GM12875 (cell line): Measurements from ENCODE around the gene HOXD1.

Experiments
- H3K4me3 ChIP-seq: one replicate; pipeline ENCODE4 v1.5.1; 2011; ENCODE audit warnings: low read depth, low read length, control low read depth
- TF ChIP-seq, protein P1 (sequence below): IDR thresholded peaks from 2 replicates; pipeline ENCODE4 v1.5.1; 2011; ENCODE audit warnings: low read depth, mild to moderate bottlenecking, control low read depth, inconsistent platforms, low read length, moderate library complexity, borderline replicate concordance; ENCODE audit not compliant: insufficient read depth

HOXD1 gene

DNA sequence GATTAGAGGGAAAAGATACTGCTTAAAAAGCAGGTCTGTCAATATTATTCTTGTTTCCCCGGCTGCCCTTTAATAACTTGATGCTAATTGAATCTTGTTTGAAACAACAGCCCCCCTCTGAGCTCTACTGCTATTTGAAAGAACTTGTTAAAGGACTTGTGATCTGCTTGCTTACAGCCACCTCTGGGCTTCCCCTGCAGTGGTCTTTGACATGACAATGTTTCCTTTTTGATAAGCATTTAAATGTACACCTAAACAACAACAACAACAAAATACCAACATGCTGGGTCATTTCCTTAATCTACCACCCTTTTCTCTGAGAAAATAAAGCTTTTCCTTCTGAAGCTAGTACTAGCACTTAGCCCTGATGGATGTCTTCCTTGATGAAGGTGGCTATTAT is 3.9 kb downstream of the HOXD1 start:
- H3K4me3 ChIP-seq = no peak overlapping the region
- TF ChIP-seq, protein P1, sequence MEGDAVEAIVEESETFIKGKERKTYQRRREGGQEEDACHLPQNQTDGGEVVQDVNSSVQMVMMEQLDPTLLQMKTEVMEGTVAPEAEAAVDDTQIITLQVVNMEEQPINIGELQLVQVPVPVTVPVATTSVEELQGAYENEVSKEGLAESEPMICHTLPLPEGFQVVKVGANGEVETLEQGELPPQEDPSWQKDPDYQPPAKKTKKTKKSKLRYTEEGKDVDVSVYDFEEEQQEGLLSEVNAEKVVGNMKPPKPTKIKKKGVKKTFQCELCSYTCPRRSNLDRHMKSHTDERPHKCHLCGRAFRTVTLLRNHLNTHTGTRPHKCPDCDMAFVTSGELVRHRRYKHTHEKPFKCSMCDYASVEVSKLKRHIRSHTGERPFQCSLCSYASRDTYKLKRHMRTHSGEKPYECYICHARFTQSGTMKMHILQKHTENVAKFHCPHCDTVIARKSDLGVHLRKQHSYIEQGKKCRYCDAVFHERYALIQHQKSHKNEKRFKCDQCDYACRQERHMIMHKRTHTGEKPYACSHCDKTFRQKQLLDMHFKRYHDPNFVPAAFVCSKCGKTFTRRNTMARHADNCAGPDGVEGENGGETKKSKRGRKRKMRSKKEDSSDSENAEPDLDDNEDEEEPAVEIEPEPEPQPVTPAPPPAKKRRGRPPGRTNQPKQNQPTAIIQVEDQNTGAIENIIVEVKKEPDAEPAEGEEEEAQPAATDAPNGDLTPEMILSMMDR = no peak

DNA sequence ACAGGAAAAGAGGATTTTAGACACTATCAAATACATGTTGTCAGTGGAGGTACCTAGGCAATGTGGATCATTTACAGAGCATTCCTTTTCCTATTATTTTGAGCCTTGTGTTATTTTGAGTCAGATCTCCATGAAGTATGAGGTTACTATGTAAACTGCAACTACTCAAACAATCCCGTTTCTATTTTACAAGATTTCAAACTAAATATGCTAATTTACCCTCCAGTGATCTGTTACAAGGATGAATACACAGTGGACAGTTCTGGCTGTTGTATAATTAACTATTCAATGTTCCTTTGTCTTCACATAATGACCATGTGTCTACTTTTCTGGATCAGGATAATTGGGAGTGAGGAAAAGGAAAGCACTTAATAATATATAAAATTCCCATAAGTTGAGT is 4.6 kb downstream of the HOXD1 start:
- TF ChIP-seq, protein P1 = no peak

DNA sequence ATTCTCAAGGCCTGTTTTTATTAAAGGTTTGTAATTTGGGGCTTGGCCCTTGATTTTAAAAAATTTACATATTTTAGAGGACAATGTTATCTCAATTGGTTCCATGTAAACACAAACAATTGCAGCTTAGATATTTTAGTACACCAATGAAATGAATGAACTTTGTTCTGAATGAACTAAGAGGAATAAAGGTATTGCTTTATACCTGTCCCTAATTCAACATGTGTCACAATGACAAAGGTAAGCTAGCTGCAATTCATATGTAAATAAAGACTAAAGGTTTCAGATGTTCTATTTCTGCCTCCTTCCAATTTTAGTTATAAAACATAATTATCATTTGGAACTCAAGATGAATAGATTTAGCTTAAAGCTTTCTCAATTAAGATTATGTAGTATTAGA is 11.4 kb downstream of the HOXD1 start:
- TF ChIP-seq, protein P1 = no peak
- H3K4me3 ChIP-seq = no peak overlapping the region

More for the DNA sequence above, 4.6 kb downstream of the HOXD1 start:
- no peak overlapping the region for H3K4me3 ChIP-seq

DNA sequence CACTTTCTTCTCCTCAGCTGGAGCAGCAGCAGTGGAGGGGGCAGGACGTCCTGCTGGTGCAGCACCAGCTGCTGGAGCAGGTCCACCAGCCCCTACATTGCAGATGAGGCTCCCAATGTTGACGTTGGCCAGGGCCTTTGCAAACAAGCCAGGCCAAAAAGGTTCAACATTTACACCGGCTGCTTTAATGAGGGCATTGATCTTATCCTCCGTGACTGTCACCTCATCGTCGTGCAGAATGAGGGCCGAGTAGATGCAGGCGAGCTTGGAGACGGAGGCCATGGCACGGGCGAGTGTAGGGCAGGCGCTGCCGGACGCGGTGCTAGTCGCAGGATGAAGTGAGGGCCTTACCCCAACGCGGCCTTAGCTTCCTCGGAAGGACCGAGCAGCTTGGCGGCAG is 12.5 kb downstream of the HOXD1 start:
- TF ChIP-seq, protein P1 = no peak
- H3K4me3 ChIP-seq = no peak overlapping the region

DNA sequence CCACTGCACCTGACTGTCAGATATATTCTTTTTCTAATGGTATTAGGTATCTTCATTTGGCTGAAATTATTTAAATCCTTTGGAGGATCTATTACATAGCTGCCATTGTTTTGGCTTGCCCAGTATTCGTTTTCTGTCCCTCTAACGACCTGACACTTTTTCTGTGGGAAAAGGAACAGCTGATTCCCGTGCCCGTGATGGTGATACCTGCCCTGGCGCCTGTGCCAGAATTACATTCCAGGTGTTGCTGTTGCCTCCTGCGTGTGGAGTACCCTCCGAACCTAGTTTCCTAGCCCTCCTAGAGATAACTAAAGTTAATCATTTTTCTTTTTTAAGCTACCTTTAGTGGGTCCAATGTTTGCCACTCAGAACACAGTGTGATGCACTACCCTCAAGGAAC is 14.0 kb downstream of the HOXD1 start:
- TF ChIP-seq, protein P1 = no peak

DNA sequence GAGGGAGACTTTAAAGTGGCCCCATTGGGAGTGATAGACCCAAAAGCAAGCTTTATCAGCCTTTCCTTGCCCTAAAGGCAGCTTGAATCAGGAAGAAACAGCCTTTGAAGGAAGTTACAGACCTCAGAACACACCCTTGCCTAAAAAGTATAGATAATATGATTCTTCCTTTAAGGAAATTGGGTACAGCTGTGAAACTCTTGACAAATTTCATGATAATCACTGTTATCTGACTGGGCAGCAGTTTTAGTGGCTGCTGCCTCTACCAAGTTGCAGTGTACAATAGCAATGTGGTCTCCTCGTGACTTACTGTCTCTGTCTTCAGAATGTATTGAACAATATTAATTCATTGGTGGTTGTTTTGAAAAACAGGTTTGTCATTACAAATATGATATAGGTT is 16.7 kb downstream of the HOXD1 start:
- H3K4me3 ChIP-seq = no peak overlapping the region
- TF ChIP-seq, protein P1 = no peak

More for the DNA sequence above, 14.0 kb downstream of the HOXD1 start:
- no peak overlapping the region for H3K4me3 ChIP-seq

DNA sequence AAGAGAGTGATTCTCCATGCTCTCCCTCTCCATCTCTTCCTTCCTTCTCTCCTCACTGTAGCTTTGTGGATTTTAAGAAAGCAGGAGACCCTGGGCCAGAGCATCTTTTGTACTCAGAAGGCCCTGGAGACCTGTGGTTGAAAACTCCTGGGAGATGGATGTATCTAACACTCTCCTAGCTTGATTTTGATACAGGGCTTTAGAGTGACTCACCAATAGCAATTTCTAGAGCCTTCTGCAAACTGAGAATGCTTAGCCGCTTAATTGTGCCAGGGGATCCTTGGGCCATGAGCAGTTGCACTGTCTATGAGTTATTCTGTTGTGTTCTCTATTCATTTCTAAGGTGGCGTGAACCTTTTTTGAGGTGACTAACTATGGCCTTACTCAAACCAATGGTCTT is 17.7 kb downstream of the HOXD1 start:
- TF ChIP-seq, protein P1 = no peak
- H3K4me3 ChIP-seq = no peak overlapping the region
